Sigmoid colon (tissue), 4 donors: Measurements from ENCODE around the gene ALPG.

Source experiments
- POLR2A ChIP-seq, 2 donors: fragments of 450-650 bp; IDR thresholded peaks; one replicate each; pipeline ENCODE4 v1.6.1; 2016; ENCODE audit warnings: antibody characterized with exemption in 2 of 2, mild to moderate bottlenecking in 2 of 2, moderate library complexity in 2 of 2
- POLR2AphosphoS5 ChIP-seq, 4 donors: sonication (generic); formaldehyde crosslinking; IDR thresholded peaks; one replicate each; pipeline ENCODE4 v1.6.1; 2017; ENCODE audit warnings: antibody characterized with exemption in 4 of 4
- TF ChIP-seq, protein P1 (sequence below), 4 experiments: fragments of 450-650 bp in 3 of 4; fragments of 200-600 bp in 1 of 4; IDR thresholded peaks; one replicate each; pipeline ENCODE4 v1.5.1; 2016 to 2019; ENCODE audit warnings: antibody characterized with exemption in 4 of 4, mild to moderate bottlenecking in 3 of 4, moderate library complexity in 2 of 4

DNA sequence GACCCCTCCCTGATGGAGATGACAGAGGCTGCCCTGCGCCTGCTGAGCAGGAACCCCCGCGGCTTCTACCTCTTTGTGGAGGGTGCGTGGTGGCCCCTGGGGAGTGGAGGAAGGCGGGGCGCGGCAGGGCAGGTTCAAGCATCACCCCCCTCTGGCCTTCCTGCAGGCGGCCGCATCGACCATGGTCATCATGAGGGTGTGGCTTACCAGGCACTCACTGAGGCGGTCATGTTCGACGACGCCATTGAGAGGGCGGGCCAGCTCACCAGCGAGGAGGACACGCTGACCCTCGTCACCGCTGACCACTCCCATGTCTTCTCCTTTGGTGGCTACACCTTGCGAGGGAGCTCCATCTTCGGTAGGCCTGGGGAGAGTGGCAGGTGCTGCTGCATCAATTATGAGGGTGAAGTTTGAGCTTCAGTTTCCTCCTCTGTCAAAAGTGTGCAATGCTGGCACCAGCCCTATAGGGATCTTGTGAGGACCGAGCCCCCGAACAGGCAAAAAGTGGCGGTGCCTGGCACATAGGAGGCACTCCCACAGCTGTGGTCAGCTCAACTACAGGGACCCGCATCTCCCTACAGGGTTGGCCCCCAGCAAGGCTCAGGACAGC is 51.5 kb downstream of the ALPG start:
- TF ChIP-seq POLR2A (IDR thresholded peaks at IDR 0.05), result no peak
- TF ChIP-seq, protein P1, sequence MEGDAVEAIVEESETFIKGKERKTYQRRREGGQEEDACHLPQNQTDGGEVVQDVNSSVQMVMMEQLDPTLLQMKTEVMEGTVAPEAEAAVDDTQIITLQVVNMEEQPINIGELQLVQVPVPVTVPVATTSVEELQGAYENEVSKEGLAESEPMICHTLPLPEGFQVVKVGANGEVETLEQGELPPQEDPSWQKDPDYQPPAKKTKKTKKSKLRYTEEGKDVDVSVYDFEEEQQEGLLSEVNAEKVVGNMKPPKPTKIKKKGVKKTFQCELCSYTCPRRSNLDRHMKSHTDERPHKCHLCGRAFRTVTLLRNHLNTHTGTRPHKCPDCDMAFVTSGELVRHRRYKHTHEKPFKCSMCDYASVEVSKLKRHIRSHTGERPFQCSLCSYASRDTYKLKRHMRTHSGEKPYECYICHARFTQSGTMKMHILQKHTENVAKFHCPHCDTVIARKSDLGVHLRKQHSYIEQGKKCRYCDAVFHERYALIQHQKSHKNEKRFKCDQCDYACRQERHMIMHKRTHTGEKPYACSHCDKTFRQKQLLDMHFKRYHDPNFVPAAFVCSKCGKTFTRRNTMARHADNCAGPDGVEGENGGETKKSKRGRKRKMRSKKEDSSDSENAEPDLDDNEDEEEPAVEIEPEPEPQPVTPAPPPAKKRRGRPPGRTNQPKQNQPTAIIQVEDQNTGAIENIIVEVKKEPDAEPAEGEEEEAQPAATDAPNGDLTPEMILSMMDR (IDR thresholded peaks at IDR 0.05), result no peak
- TF ChIP-seq POLR2AphosphoS5 (IDR thresholded peaks at IDR 0.05), result no peak
